Kidney (tissue), 14 donors: Measurements from ENCODE around the gene GJA4. TPM values are rescaled to one million over a fixed set of nuclear protein-coding genes. Genes with fewer than 3 reads are reported as not detected.

Experiments
- DNase-seq, 5 donors: peaks; one replicate each; pipeline ENCODE4 v3.0.0-alpha.2; 2013 to 2020
- FAIRE-seq: peaks from 2 replicates; lab custom pipeline; 2012; peaks lifted over from hg19 to GRCh38; lab: Jason Lieb, UNC
- H3K27ac ChIP-seq, 2 donors: one replicate each; pipeline ENCODE4 v1.7.0; 2013; ENCODE audit warnings: low read depth in 2 of 2, low read length in 2 of 2, inconsistent platforms in 1 of 2
- H3K27me3 ChIP-seq: one replicate; pipeline ENCODE4 v1.7.1; 2013; ENCODE audit warnings: low read length, inconsistent platforms; ENCODE audit not compliant: control insufficient read depth, insufficient read depth
- H3K36me3 ChIP-seq, 3 donors: one replicate each; pipeline versions ENCODE4 v1.7.0 to v1.7.1; 2013; ENCODE audit warnings: low read length in 3 of 3, control low read depth in 1 of 3, inconsistent platforms in 1 of 3; ENCODE audit not compliant: insufficient read depth in 3 of 3, control insufficient read depth in 2 of 3
- H3K4me1 ChIP-seq, 3 donors: one replicate each; pipeline versions ENCODE4 v1.7.0 to v1.7.1; 2013; ENCODE audit warnings: low read length in 3 of 3, inconsistent platforms in 1 of 3, low read depth in 1 of 3; ENCODE audit not compliant: control insufficient read depth in 2 of 3, insufficient read depth in 2 of 3
- H3K4me3 ChIP-seq, 3 donors: one replicate each; pipeline versions ENCODE4 v1.7.0 to v1.8.1; 2013; ENCODE audit warnings: low read length in 3 of 3, control low read depth in 1 of 3, inconsistent platforms in 1 of 3
- H3K9ac ChIP-seq, 3 donors: one replicate each; pipeline versions ENCODE4 v1.7.0 to v1.7.1; 2013; ENCODE audit warnings: low read length in 3 of 3, control low read depth in 1 of 3, inconsistent platforms in 1 of 3
- H3K9me3 ChIP-seq, 3 donors: one replicate each; pipeline versions ENCODE4 v1.7.0 to v1.7.1; 2013; ENCODE audit warnings: low read length in 3 of 3, control low read depth in 1 of 3, inconsistent platforms in 1 of 3; ENCODE audit not compliant: control insufficient read depth in 2 of 3, insufficient read depth in 1 of 3
- intact Hi-C: fragments of 100-400 bp; cut with DNase I; formaldehyde crosslinking; loops from one replicate; pipeline ENCODE4 v1.11.1; 2022
- polyA plus RNA-seq: library from polyadenylated mRNA; stranded (reverse); fragments of 350-450 nt; fragmentation: Illumina TruSeq; extraction: RNeasy Lipid Tissue Mini Kit (QIAGEN cat#74804); gene quantifications from one replicate; pipeline ENCODE4 v1.2.3, GENCODE V29; 2014; ENCODE audit warnings: low read depth, low replicate concordance; ENCODE audit not compliant: insufficient read depth
- total RNA-seq: library from RNA; stranded (reverse); fragmentation: NEBNext Ultra II Directional; extraction: Animal tissue kit (Norgen Biotek cat#: 25700); gene quantifications from one replicate; pipeline ENCODE4 v1.2.1, GENCODE V29; 2021
- TF ChIP-seq, protein P1 (sequence below): IDR thresholded peaks from 3 replicates; pipeline ENCODE4 v1.5.1; 2012; ENCODE audit warnings: mild to moderate bottlenecking, moderate library complexity, borderline replicate concordance; ENCODE audit not compliant: insufficient read depth; ENCODE audit errors: extremely low read depth
- donor health status: control.
- donor health status: control.
- donor health status: control.
- donor health status: control.
- donor health status: control.
- donor health status: DM: yes; HTN: yes; CAD: no.
- donor health status: Normal renal cell carcinoma (clear cell type).

Gene GJA4
- total and polyA plus RNA-seq, 2 donors from 2014 or later = 15.6 to 31.9 TPM

GRCh38 chr1:34774957-34775356 is 17.8 kb upstream of the GJA4 start:
- H3K9me3 ChIP-seq = no peaks in the 10 kb centered on the region
- no peaks in the 10 kb centered on the region for H3K4me1 ChIP-seq
- TF ChIP-seq, protein P1, sequence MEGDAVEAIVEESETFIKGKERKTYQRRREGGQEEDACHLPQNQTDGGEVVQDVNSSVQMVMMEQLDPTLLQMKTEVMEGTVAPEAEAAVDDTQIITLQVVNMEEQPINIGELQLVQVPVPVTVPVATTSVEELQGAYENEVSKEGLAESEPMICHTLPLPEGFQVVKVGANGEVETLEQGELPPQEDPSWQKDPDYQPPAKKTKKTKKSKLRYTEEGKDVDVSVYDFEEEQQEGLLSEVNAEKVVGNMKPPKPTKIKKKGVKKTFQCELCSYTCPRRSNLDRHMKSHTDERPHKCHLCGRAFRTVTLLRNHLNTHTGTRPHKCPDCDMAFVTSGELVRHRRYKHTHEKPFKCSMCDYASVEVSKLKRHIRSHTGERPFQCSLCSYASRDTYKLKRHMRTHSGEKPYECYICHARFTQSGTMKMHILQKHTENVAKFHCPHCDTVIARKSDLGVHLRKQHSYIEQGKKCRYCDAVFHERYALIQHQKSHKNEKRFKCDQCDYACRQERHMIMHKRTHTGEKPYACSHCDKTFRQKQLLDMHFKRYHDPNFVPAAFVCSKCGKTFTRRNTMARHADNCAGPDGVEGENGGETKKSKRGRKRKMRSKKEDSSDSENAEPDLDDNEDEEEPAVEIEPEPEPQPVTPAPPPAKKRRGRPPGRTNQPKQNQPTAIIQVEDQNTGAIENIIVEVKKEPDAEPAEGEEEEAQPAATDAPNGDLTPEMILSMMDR = no peak
- H3K27ac ChIP-seq = no peak overlapping the region
- no peak overlapping the region for H3K4me3 ChIP-seq
- FAIRE-seq (no peak), DNase-seq (no peak)
- H3K9ac ChIP-seq = no peak overlapping the region
- no peaks in the 10 kb centered on the region for H3K36me3 ChIP-seq
- intact Hi-C loops = no loop called here
- no peaks in the 10 kb centered on the region for H3K27me3 ChIP-seq

DNA sequence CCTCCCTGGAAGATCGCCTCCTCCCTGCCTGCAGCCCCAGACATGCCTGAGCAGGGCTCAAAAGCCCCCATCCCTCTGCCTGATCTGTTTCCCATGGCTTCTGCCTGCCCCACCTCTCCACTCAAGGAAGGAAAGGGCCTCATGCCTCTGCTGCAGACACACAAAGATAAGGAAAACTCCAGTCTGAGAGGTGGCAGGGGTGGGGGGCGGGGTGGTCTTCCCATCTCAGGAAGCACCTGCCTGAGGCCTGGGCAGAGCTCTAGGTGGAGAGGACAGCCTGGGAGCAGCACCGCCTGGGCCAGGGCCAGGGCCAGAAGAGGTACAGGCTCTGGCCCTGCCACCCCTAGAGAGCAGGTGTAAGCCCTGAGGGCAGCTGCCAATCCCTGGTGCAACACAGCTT is 15.9 kb upstream of the GJA4 start:
- H3K9me3 ChIP-seq = no peaks in the 10 kb centered on the region
- H3K27ac ChIP-seq = no peak overlapping the region
- no peak overlapping the region for H3K4me3 ChIP-seq
- no peaks in the 10 kb centered on the region for H3K36me3 ChIP-seq
- H3K4me1 ChIP-seq = no peaks in the 10 kb centered on the region
- intact Hi-C loops = no loop called here
- no peak for FAIRE-seq
- peaks cover 4% of the 10 kb centered on the region for H3K27me3 ChIP-seq
- TF ChIP-seq, protein P1 = no peak
- DNase-seq = no peak
- H3K9ac ChIP-seq = no peak overlapping the region

GRCh38 chr1:34777519-34778321 is 15.1 kb upstream of the GJA4 start:
- no peak for FAIRE-seq
- TF ChIP-seq, protein P1 = no peak
- intact Hi-C loops = no loop called here
- H3K9me3 ChIP-seq = no peaks in the 10 kb centered on the region
- H3K4me1 ChIP-seq = no peaks in the 10 kb centered on the region
- no peak for DNase-seq
- peaks cover 9% of the 10 kb centered on the region for H3K27me3 ChIP-seq
- no peak overlapping the region for H3K4me3 ChIP-seq
- H3K27ac ChIP-seq = no peak overlapping the region
- no peaks in the 10 kb centered on the region for H3K36me3 ChIP-seq
- H3K9ac ChIP-seq = no peak overlapping the region
